ENCODE results near the gene SEPTIN1.
A peak's percentile ranks its signal among the peaks of the same experiment; 100 is the strongest.

SEPTIN1 gene

DNA sequence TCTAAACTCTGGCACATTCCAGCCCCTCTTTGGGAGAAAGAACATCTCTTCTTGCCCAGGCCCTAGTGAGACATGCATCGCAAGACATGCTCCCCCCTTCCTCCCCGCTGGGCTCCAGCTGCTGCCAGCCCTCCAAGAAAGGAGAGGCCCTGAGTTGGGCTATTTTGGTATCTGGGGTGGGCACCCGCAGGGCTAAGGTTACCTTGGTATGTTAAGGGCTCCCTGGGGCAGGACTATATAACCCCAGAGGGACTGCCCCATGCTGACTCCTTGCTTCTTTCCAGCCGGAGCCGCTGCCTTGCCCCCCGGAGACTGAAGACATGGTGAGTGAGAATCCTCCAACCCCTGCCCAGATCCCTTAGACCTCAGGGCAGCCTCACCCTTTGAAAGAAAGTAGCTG lies 7.8 kb downstream of the SEPTIN1 start, which contains the start of gene MYL11:
Gene MYL11 (plus strand): TSS at position 265 of the 400 bp plus-strand sequence. CDS start 56 bp downstream, at position 321.
- no peak within 1 kb of the TSS for H3K4me3 ChIP-seq (ENCODE audit: low read depth, low read length)
- TF ChIP-seq, protein P1, sequence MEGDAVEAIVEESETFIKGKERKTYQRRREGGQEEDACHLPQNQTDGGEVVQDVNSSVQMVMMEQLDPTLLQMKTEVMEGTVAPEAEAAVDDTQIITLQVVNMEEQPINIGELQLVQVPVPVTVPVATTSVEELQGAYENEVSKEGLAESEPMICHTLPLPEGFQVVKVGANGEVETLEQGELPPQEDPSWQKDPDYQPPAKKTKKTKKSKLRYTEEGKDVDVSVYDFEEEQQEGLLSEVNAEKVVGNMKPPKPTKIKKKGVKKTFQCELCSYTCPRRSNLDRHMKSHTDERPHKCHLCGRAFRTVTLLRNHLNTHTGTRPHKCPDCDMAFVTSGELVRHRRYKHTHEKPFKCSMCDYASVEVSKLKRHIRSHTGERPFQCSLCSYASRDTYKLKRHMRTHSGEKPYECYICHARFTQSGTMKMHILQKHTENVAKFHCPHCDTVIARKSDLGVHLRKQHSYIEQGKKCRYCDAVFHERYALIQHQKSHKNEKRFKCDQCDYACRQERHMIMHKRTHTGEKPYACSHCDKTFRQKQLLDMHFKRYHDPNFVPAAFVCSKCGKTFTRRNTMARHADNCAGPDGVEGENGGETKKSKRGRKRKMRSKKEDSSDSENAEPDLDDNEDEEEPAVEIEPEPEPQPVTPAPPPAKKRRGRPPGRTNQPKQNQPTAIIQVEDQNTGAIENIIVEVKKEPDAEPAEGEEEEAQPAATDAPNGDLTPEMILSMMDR (IDR thresholded peaks at IDR 0.05; ENCODE audit: control insufficient read depth, extremely low read depth, insufficient read depth), result no peak
- no peak for DNase-seq (ENCODE audit: low read depth)

DNA sequence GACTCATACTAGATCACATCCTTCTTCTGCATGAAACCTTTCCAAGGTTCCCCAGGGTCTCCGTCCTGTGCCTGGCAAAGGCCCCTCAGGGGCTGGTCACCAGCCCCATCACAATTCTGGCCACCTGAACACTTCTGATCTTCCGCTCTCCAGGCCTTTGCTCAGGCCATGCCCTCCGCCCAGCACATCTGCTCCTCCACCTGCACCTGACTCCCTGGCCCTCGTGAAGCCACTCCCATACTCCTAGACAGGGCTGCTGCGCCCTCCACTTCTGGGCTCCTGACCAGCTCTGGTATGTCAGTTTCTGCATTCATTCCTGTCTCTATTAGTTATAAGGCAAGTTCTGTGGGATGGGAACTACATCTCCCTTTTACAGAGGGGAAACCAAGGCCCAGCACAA lies 9.6 kb downstream of the SEPTIN1 start:
- TF ChIP-seq, protein P1 (IDR thresholded peaks at IDR 0.05; ENCODE audit: control insufficient read depth, extremely low read depth, insufficient read depth), result no peak
- DNase-seq (ENCODE audit: low read depth), result no peak

DNA sequence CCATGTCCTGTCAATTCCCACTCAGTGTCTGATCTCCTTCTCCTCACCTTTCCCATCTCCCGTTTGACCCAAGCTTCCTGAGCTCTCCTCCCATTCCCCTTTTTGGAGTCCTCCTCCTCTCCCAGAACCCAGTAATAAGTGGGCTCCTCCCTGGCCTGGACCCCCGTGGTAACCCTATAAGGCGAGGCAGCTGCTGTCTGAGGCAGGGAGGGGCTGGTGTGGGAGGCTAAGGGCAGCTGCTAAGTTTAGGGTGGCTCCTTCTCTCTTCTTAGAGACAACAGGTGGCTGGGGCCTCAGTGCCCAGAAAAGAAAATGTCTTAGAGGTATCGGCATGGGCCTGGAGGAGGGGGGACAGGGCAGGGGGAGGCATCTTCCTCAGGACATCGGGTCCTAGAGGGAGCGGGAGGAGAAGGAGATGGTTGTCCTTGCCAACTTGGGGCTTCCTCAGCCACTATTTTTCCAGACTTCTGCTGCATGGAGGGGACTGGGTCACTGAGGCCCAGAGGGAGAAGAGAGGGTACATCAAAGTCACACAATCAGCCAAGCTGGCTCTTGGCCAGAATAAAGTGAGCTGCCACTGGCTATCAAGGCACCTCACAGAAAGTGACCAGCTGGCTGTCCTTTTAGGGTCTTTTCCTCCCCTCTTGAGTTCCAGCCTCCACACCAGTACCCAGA lies 10.2 kb downstream of the SEPTIN1 start:
- H3K4me3 ChIP-seq (ENCODE audit: low read depth, low read length), result no peak overlapping the region
- TF ChIP-seq, protein P1 (IDR thresholded peaks at IDR 0.05; ENCODE audit: control insufficient read depth, extremely low read depth, insufficient read depth), result no peak

More for the DNA sequence above, 9.6 kb downstream of the SEPTIN1 start:
- no peak overlapping the region for H3K4me3 ChIP-seq (ENCODE audit: low read depth, low read length)

DNA sequence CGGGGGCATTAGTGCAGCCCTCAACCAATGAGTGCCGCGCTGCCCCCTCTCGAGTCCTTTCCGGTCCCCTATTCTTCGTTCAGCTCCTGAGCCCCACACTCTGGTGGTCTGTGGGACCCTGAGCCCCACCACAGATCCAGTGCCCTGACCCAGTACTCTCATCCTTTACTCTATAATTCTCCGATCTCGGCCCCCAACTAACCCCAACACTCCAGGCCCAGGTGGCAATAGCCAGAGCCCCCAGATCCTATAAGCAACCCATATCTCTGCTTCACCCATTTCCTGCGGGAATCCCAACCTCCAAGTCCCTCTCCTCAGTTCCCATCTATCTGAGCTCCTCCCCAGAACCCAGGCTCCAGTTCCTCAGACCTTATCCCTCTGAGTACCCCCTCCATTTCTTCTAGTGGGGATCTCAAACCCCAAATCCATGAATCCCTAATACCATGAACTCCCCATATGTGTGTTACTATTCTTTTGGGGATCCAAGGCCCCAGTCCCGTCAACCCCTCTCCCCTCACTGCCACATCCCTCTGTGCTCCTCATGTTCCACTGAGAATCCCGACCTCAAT lies 11.0 kb downstream of the SEPTIN1 start:
- DNase-seq (ENCODE audit: low read depth), result no peak
- TF ChIP-seq, protein P1 (IDR thresholded peaks at IDR 0.05; ENCODE audit: control insufficient read depth, extremely low read depth, insufficient read depth), result no peak
- peak overlapping the region; percentile 46 for H3K4me3 ChIP-seq (ENCODE audit: low read depth, low read length)

More for the DNA sequence above, 10.2 kb downstream of the SEPTIN1 start:
- DNase-seq (ENCODE audit: low read depth), result no peak

DNA sequence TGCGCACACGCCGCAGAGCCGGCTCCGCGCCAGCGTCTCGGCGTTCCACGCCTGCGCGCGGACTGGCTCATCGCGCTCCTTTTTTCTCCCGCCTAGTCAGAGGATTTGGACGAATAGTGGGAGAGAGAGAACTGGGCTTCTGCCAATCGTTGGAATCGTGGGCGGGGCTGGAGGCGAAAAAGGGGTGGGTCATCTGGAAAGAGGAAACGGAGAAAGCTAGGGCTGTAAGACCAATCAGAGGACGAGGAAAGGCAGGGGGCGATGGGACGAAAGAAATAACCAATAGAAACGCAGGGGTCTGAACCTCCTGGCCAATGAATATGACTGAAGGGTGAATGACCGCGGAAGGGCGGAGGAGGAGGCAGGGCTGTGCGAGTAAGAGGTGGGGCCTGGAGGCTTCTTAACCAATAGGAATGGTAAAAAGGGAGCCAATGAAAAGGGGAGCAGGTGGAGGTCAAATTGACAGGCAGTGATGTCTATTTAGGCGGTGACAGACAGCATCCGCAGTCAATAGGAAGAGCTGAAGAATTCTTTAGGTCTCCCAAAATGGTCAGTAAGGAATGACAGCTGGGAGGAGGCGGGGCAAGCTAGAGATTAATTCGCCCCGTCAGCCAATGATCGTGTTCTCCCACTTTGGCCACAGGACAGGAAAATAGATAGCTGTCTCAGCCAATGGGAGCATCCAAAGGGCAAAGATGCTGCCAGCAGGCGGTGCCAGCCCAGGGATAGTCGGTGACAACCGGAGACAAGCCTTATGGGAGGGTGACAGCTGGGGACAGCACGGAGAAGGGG lies 11.7 kb downstream of the SEPTIN1 start, which contains the start of gene TBC1D10B:
Gene TBC1D10B (minus strand): TSS at position 39 of the 792 bp plus-strand sequence. CDS start 311 bp downstream, outside the sequence.
- H3K4me3 ChIP-seq (ENCODE audit: low read depth, low read length), result peak within 1 kb of the TSS; percentile 82
- TF ChIP-seq, protein P1 (IDR thresholded peaks at IDR 0.05; ENCODE audit: control insufficient read depth, extremely low read depth, insufficient read depth), result no peak
- peak; percentile 100 for DNase-seq (ENCODE audit: low read depth)

DNA sequence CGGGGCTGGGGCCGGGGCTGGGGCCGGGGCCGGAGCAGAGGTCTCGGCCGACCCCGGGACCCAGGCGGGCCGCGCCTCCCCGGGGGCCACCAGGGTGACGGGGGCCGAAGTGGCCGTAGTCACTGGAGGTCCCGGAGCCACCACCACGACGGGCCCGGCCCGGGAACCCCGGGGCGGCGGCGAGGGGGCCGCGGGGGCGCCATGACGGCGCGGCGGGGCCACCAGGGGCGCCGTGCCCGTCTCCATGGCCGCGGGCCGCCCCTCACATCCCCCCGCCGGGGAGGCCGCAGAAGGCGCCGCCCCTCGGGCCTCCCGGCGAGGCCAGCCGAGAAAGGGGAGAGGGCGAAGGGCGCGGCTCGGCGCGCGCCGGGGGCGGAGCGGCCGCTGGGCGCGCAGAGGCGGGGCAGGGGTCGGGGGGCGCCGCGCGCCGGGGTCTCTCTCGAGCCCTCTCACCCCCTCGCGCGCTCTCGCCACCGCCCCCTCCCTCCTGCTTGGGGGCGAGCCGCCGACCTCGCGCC lies 12.4 kb downstream of the SEPTIN1 start:
- TF ChIP-seq, protein P1 (IDR thresholded peaks at IDR 0.05; ENCODE audit: control insufficient read depth, extremely low read depth, insufficient read depth), result no peak
- DNase-seq (ENCODE audit: low read depth), result no peak
- peak overlapping the region; percentile 82 for H3K4me3 ChIP-seq (ENCODE audit: low read depth, low read length)
